HEK293 (cell line): ENCODE measurements around the gene GALNTL6.

ENCODE experiments used
- CTCF ChIA-PET: fragments of 350-600 bp; formaldehyde crosslinking; extraction: SDS; loops from one replicate; lab custom pipeline; 2021; ENCODE audit warnings: antibody characterized with exemption; lab: Yijun Ruan, JAX
- POLR2A ChIA-PET: fragments of 300-600 bp; formaldehyde crosslinking; extraction: SDS; loops from one replicate; lab custom pipeline; 2020; ENCODE audit warnings: antibody characterized with exemption, inconsistent platforms; lab: Yijun Ruan, JAX
- H3K27ac ChIP-seq: fragments of 200-500 bp; sonication (Bioruptor generic); 2 replicates; pipeline ENCODE4 v1.5.1; 2014; ENCODE audit warnings: low read depth, low read length, control low read depth, inconsistent platforms; ENCODE audit errors: extremely low read depth
- H3K36me3 ChIP-seq, 2 experiments: fragments of 200-500 bp in 1 of 2; sonication (Bioruptor generic) in 1 of 2; 1 replicate in 1 of 2; 2 replicates in 1 of 2; pipeline ENCODE4 v1.5.1; 2014 to 2017; ENCODE audit warnings: inconsistent platforms in 2 of 2, low read length in 2 of 2; ENCODE audit not compliant: control insufficient read depth in 2 of 2, insufficient read depth in 1 of 2
- H3K4me1 ChIP-seq: fragments of 200-500 bp; sonication (Bioruptor generic); 2 replicates; pipeline ENCODE4 v1.5.1; 2014; ENCODE audit warnings: mild to moderate bottlenecking, low read length, inconsistent platforms; ENCODE audit not compliant: control insufficient read depth, insufficient read depth
- H3K4me3 ChIP-seq: 2 replicates; pipeline ENCODE4 v1.5.1; 2011; ENCODE audit warnings: low read depth, mild to moderate bottlenecking, control low read depth, low read length, moderate library complexity
- H3K9me3 ChIP-seq: fragments of 200-500 bp; sonication (Bioruptor generic); 2 replicates; pipeline ENCODE4 v1.5.1; 2014; ENCODE audit warnings: low read depth, low read length, inconsistent platforms; ENCODE audit not compliant: control insufficient read depth, insufficient read depth
- KLF1 ChIP-seq: fragments of 450-650 bp; formaldehyde crosslinking; IDR thresholded peaks from 2 replicates; pipeline ENCODE4 v1.5.1; 2016; ENCODE audit warnings: missing biosample characterization, missing genetic modification characterization
- KLF16 ChIP-seq: fragments of 450-650 bp; formaldehyde crosslinking; IDR thresholded peaks from 2 replicates; pipeline ENCODE4 v1.5.1; 2017; ENCODE audit warnings: missing biosample characterization, missing genetic modification characterization
- ZBTB20 ChIP-seq: fragments of 450-650 bp; formaldehyde crosslinking; IDR thresholded peaks from 2 replicates; pipeline ENCODE4 v1.5.1; 2016; ENCODE audit warnings: missing biosample characterization, missing genetic modification characterization
- ZNF16 ChIP-seq: fragments of 450-650 bp; formaldehyde crosslinking; IDR thresholded peaks from 2 replicates; pipeline ENCODE4 v1.5.1; 2016; ENCODE audit warnings: low read depth, missing biosample characterization, missing genetic modification characterization
- ZNF266 ChIP-seq: fragments of 450-650 bp; formaldehyde crosslinking; IDR thresholded peaks from 2 replicates; pipeline ENCODE4 v1.5.1; 2016; ENCODE audit warnings: missing biosample characterization, missing genetic modification characterization, low read depth
- ZNF423 ChIP-seq: fragments of 450-650 bp; formaldehyde crosslinking; IDR thresholded peaks from 2 replicates; pipeline ENCODE4 v1.5.1; 2016; ENCODE audit warnings: missing biosample characterization, missing genetic modification characterization
- ZNF521 ChIP-seq: fragments of 450-650 bp; formaldehyde crosslinking; IDR thresholded peaks from 2 replicates; pipeline ENCODE4 v1.5.1; 2017; ENCODE audit warnings: missing biosample characterization, mild to moderate bottlenecking, missing genetic modification characterization
- ZNF558 ChIP-seq: fragments of 450-650 bp; formaldehyde crosslinking; IDR thresholded peaks from 2 replicates; pipeline ENCODE4 v1.5.1; 2016; ENCODE audit warnings: missing biosample characterization, missing genetic modification characterization
- ZNF776 ChIP-seq: fragments of 450-650 bp; formaldehyde crosslinking; IDR thresholded peaks from 2 replicates; pipeline ENCODE4 v1.5.0; 2017; ENCODE audit warnings: missing biosample characterization, missing genetic modification characterization, borderline replicate concordance
- ZXDB ChIP-seq: fragments of 450-650 bp; formaldehyde crosslinking; IDR thresholded peaks from 2 replicates; pipeline ENCODE4 v1.5.1; 2016; ENCODE audit warnings: missing biosample characterization, missing genetic modification characterization
- TF ChIP-seq, protein P1 (sequence below): fragments of 450-650 bp; formaldehyde crosslinking; IDR thresholded peaks from 2 replicates; pipeline ENCODE4 v1.5.1; 2016; ENCODE audit warnings: missing biosample characterization, missing genetic modification characterization, borderline replicate concordance
- TF ChIP-seq, protein P2 (sequence below): fragments of 450-650 bp; formaldehyde crosslinking; IDR thresholded peaks from 2 replicates; pipeline ENCODE4 v1.5.1; 2016; ENCODE audit warnings: missing biosample characterization, missing genetic modification characterization
- TF ChIP-seq, protein P3 (sequence below): fragments of 450-650 bp; formaldehyde crosslinking; IDR thresholded peaks from 2 replicates; pipeline ENCODE4 v1.5.1; 2017; ENCODE audit warnings: missing biosample characterization, missing genetic modification characterization
- TF ChIP-seq, protein P4 (sequence below): fragments of 450-650 bp; formaldehyde crosslinking; conservative IDR thresholded peaks from 2 replicates; pipeline ENCODE4 v1.5.1; 2016; ENCODE audit warnings: low read depth, missing biosample characterization, missing genetic modification characterization
- TF ChIP-seq, protein P5 (sequence below): fragments of 450-650 bp; IDR thresholded peaks from 2 replicates; pipeline ENCODE4 v1.5.1; 2018; ENCODE audit warnings: missing biosample characterization, missing genetic modification characterization

The GALNTL6 gene

DNA sequence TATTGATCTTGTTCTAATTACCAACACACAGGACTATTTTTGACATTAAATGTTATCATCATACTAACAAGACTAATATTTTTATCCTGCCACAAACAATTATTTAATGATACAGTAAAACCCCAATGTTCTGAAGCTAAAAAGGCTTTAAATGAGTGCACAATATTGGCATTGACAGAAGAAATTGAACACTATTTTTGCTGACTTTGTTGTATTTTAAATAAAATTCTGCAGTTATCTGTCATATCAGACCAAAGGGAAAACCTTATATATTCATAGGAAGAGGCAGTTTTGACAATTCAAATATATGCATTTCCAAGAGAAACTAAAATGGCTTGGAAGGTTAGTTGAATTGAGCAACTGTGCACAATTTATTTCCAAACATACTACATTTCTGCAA is 957.6 kb downstream of the GALNTL6 start:
- ChIA-PET CTCF (no interaction called here), POLR2A (no interaction called here)
- no peak for TF ChIP-seq ZNF266
- no peak for TF ChIP-seq ZNF521 (tag by site-specific recombination)
- TF ChIP-seq, protein P1, sequence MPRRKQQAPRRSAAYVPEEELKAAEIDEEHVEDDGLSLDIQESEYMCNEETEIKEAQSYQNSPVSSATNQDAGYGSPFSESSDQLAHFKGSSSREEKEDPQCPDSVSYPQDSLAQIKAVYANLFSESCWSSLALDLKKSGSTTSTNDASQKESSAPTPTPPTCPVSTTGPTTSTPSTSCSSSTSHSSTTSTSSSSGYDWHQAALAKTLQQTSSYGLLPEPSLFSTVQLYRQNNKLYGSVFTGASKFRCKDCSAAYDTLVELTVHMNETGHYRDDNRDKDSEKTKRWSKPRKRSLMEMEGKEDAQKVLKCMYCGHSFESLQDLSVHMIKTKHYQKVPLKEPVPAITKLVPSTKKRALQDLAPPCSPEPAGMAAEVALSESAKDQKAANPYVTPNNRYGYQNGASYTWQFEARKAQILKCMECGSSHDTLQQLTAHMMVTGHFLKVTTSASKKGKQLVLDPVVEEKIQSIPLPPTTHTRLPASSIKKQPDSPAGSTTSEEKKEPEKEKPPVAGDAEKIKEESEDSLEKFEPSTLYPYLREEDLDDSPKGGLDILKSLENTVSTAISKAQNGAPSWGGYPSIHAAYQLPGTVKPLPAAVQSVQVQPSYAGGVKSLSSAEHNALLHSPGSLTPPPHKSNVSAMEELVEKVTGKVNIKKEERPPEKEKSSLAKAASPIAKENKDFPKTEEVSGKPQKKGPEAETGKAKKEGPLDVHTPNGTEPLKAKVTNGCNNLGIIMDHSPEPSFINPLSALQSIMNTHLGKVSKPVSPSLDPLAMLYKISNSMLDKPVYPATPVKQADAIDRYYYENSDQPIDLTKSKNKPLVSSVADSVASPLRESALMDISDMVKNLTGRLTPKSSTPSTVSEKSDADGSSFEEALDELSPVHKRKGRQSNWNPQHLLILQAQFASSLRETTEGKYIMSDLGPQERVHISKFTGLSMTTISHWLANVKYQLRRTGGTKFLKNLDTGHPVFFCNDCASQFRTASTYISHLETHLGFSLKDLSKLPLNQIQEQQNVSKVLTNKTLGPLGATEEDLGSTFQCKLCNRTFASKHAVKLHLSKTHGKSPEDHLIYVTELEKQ = no peak
- TF ChIP-seq, protein P2, sequence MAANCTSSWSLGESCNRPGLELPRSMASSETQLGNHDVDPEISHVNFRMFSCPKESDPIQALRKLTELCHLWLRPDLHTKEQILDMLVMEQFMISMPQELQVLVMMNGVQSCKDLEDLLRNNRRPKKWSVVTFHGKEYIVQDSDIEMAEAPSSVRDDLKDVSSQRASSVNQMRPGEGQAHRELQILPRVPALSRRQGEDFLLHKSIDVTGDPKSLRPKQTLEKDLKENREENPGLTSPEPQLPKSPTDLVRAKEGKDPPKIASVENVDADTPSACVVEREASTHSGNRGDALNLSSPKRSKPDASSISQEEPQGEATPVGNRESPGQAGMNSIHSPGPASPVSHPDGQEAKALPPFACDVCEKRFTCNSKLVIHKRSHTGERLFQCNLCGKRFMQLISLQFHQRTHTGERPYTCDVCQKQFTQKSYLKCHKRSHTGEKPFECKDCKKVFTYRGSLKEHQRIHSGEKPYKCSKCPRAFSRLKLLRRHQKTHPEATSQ (tag by site-specific recombination) = no peak
- TF ChIP-seq, protein P3, sequence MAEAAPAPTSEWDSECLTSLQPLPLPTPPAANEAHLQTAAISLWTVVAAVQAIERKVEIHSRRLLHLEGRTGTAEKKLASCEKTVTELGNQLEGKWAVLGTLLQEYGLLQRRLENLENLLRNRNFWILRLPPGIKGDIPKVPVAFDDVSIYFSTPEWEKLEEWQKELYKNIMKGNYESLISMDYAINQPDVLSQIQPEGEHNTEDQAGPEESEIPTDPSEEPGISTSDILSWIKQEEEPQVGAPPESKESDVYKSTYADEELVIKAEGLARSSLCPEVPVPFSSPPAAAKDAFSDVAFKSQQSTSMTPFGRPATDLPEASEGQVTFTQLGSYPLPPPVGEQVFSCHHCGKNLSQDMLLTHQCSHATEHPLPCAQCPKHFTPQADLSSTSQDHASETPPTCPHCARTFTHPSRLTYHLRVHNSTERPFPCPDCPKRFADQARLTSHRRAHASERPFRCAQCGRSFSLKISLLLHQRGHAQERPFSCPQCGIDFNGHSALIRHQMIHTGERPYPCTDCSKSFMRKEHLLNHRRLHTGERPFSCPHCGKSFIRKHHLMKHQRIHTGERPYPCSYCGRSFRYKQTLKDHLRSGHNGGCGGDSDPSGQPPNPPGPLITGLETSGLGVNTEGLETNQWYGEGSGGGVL (tag by site-specific recombination) = no peak
- no peak for TF ChIP-seq ZNF16 (tag by site-specific recombination)
- TF ChIP-seq KLF1 = no peak
- TF ChIP-seq, protein P4, sequence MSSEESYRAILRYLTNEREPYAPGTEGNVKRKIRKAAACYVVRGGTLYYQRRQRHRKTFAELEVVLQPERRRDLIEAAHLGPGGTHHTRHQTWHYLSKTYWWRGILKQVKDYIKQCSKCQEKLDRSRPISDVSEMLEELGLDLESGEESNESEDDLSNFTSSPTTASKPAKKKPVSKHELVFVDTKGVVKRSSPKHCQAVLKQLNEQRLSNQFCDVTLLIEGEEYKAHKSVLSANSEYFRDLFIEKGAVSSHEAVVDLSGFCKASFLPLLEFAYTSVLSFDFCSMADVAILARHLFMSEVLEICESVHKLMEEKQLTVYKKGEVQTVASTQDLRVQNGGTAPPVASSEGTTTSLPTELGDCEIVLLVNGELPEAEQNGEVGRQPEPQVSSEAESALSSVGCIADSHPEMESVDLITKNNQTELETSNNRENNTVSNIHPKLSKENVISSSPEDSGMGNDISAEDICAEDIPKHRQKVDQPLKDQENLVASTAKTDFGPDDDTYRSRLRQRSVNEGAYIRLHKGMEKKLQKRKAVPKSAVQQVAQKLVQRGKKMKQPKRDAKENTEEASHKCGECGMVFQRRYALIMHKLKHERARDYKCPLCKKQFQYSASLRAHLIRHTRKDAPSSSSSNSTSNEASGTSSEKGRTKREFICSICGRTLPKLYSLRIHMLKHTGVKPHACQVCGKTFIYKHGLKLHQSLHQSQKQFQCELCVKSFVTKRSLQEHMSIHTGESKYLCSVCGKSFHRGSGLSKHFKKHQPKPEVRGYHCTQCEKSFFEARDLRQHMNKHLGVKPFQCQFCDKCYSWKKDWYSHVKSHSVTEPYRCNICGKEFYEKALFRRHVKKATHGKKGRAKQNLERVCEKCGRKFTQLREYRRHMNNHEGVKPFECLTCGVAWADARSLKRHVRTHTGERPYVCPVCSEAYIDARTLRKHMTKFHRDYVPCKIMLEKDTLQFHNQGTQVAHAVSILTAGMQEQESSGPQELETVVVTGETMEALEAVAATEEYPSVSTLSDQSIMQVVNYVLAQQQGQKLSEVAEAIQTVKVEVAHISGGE (tag by site-specific recombination) = no peak
- TF ChIP-seq, protein P5, sequence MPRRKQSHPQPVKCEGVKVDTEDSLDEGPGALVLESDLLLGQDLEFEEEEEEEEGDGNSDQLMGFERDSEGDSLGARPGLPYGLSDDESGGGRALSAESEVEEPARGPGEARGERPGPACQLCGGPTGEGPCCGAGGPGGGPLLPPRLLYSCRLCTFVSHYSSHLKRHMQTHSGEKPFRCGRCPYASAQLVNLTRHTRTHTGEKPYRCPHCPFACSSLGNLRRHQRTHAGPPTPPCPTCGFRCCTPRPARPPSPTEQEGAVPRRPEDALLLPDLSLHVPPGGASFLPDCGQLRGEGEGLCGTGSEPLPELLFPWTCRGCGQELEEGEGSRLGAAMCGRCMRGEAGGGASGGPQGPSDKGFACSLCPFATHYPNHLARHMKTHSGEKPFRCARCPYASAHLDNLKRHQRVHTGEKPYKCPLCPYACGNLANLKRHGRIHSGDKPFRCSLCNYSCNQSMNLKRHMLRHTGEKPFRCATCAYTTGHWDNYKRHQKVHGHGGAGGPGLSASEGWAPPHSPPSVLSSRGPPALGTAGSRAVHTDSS (tag by site-specific recombination) = no peak
- TF ChIP-seq ZBTB20 = no peak
- TF ChIP-seq ZXDB (tag by site-specific recombination) = no peak
- TF ChIP-seq ZNF776 (tag by site-specific recombination) = no peak
- TF ChIP-seq ZNF558 (tag by site-specific recombination) = no peak
- no peak for TF ChIP-seq KLF16 (tag by site-specific recombination)
- no peak for TF ChIP-seq ZNF423 (tag by site-specific recombination)
- H3K36me3 ChIP-seq = no peaks in the 10 kb centered on the region
- no peaks in the 10 kb centered on the region for H3K4me1 ChIP-seq
- H3K27ac ChIP-seq = no peak overlapping the region
- H3K9me3 ChIP-seq = no peaks in the 10 kb centered on the region
- H3K4me3 ChIP-seq = no peak overlapping the region
